Breast epithelium (tissue), 3 donors: Measurements from ENCODE around the gene SLC9A8.

Experiments
- CTCF ChIP-seq, 3 donors: fragments of 450-650 bp; IDR thresholded peaks; one replicate each; pipeline ENCODE4 v1.5.1; 2016 to 2017; ENCODE audit warnings: antibody characterized with exemption in 3 of 3, mild to moderate bottlenecking in 3 of 3, moderate library complexity in 3 of 3
- POLR2A ChIP-seq: fragments of 450-650 bp; IDR thresholded peaks from one replicate; pipeline ENCODE4 v1.6.1; 2016; ENCODE audit warnings: antibody characterized with exemption, mild to moderate bottlenecking, moderate library complexity
- POLR2AphosphoS5 ChIP-seq, 3 donors: sonication (generic); formaldehyde crosslinking; IDR thresholded peaks; one replicate each; pipeline ENCODE4 v1.6.1; 2017; ENCODE audit warnings: antibody characterized with exemption in 3 of 3

GRCh38 chr20:49799698-49800097 is 12.9 kb upstream of the SLC9A8 start:
- TF ChIP-seq CTCF (IDR thresholded peaks at IDR 0.05) (no peak), POLR2AphosphoS5 (IDR thresholded peaks at IDR 0.05) (no peak), POLR2A (no peak)
